ENCODE measurements around the gene PKHD1. TPM values are rescaled to one million over a fixed set of nuclear protein-coding genes. Genes with fewer than 3 reads are reported as not detected.
A peak's percentile ranks its signal among the peaks of the same experiment; 100 is the strongest.

PKHD1 gene
- total and polyA plus RNA-seq, 2 of the 13 experiments (the other 11 are each of a cell fraction or from before 2014, with no cell fraction given) = 0.01 to 0.13 TPM

GRCh38 chr6:51663525-51663924 is 423.9 kb downstream of the PKHD1 start:
- FAIRE-seq = no peak
- CTCF ChIA-PET (ENCODE audit: low intra/inter-chr PET ratio, low total read pairs) = no interaction called here

DNA sequence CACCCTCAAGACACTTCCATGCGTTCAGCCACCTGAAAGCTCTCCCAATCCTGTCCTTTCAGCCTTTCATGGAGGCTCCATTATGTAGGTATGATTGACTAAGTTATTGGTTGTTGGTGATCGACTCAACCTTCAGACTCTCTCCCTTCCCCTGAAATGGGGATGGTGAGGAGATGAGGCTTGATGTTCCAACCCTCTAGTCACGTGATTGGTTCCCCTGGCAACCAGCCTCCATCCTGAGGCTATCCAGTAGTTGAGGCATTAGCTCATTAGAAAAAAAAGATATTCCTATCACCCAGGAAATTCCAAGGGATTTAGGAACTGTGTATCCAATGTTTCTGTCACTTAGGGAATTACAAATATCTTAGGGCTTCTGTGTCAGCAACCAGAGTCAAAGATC is 426.6 kb downstream of the PKHD1 start:
- 0% methylated on average over 3 of the region's 3 CpGs for WGBS (ENCODE audit: low lambda C conversion rate)
- CTCF ChIA-PET (ENCODE audit: low intra/inter-chr PET ratio, low total read pairs) = no interaction called here

More at GRCh38 chr6:51663525-51663924, 423.9 kb downstream of the PKHD1 start:
- H3K4me3 ChIP-seq (replicated peaks in 1 of 3; ENCODE audit: insufficient read depth in 1 of 3, low read depth in 2 of 3, low read length in 3 of 3) = no peak overlapping the region
- in situ Hi-C loops (cut with HindIII; ENCODE audit: extremely low pct_ligation_motif_present, low pct_unique_long_range_greater_than_20kb) (no loop called here), intact Hi-C loops (cut with micrococcal nuclease; ENCODE audit: unreplicated experiment) (no loop called here)
- BruUV-seq (replicated peaks) = no TSS peak
- no peaks in the 10 kb centered on the region for H3K9me3 ChIP-seq (ENCODE audit: low read length)
- POLR2A ChIA-PET = no interaction called here
- no peak overlapping the region for H3K27ac ChIP-seq (ENCODE audit: extremely low read length, insufficient read depth, low read length)
- H3K4me2 ChIP-seq (ENCODE audit: low read depth, low read length) = no peak overlapping the region
- no peaks in the 10 kb centered on the region for H3K79me2 ChIP-seq (ENCODE audit: insufficient read depth, low read length)
- TF ChIP-seq MAFF (IDR thresholded peaks at IDR 0.05; ENCODE audit: low read depth, low read length) (peak; percentile 50; the same call in 1 of the 2 replicates), ZNF7 (CRISPR knock-in tag; IDR thresholded peaks at IDR 0.05) (no peak), TFDP1 (CRISPR knock-in tag; IDR thresholded peaks at IDR 0.05; ENCODE audit: borderline replicate concordance) (no peak), THAP11 (CRISPR knock-in tag; IDR thresholded peaks at IDR 0.05) (no peak), MAFK (conservative IDR thresholded peaks at IDR 0.05 in 1 of 2, IDR thresholded peaks at IDR 0.05 in 1 of 2; ENCODE audit: low read length in 2 of 2) (peak in 1 of 2 experiments; percentile 74; a peak in 3 of 4 replicates)
- H3K4me1 ChIP-seq (ENCODE audit: insufficient read depth, low read length) = no peaks in the 10 kb centered on the region
- no peaks in the 10 kb centered on the region for H4K20me1 ChIP-seq (ENCODE audit: insufficient read depth, low read length)
- ATAC-seq (no peak), DNase-seq (ENCODE audit: low spot score) (no peak)
- H3K9ac ChIP-seq (ENCODE audit: insufficient read depth, low read depth, low read length) = no peak overlapping the region
- H2AFZ ChIP-seq (ENCODE audit: low read length) = no peak overlapping the region
- H3K36me3 ChIP-seq (replicated peaks in 1 of 2; ENCODE audit: control insufficient read depth in 1 of 2, insufficient read depth in 2 of 2, low read length in 2 of 2) = no peaks in the 10 kb centered on the region
- H3K27me3 ChIP-seq (ENCODE audit: control insufficient read depth in 1 of 2, insufficient read depth in 2 of 2, low read length in 2 of 2) = no peaks in the 10 kb centered on the region

More for the DNA sequence above, 426.6 kb downstream of the PKHD1 start:
- POLR2A ChIA-PET = no interaction called here
- FAIRE-seq (no peak), ATAC-seq (no peak), DNase-seq (ENCODE audit: low spot score) (no peak)
- Histone ChIP-seq H3K4me3 (replicated peaks in 1 of 3; ENCODE audit: insufficient read depth in 1 of 3, low read depth in 2 of 3, low read length in 3 of 3) (no peak overlapping the region), H3K4me2 (ENCODE audit: low read depth, low read length) (no peak overlapping the region), H3K9ac (ENCODE audit: insufficient read depth, low read depth, low read length) (no peak overlapping the region), H3K27ac (ENCODE audit: extremely low read length, insufficient read depth, low read length) (no peak overlapping the region), H3K27me3 (ENCODE audit: control insufficient read depth in 1 of 2, insufficient read depth in 2 of 2, low read length in 2 of 2) (no peaks in the 10 kb centered on the region), H4K20me1 (ENCODE audit: insufficient read depth, low read length) (no peaks in the 10 kb centered on the region), H3K36me3 (replicated peaks in 1 of 2; ENCODE audit: control insufficient read depth in 1 of 2, insufficient read depth in 2 of 2, low read length in 2 of 2) (no peaks in the 10 kb centered on the region), H3K9me3 (ENCODE audit: low read length) (no peaks in the 10 kb centered on the region), H3K79me2 (ENCODE audit: insufficient read depth, low read length) (no peaks in the 10 kb centered on the region), H3K4me1 (ENCODE audit: insufficient read depth, low read length) (no peaks in the 10 kb centered on the region), H2AFZ (ENCODE audit: low read length) (no peak overlapping the region)
- no peak for TF ChIP-seq HMGXB4 (CRISPR knock-in tag; IDR thresholded peaks at IDR 0.05; ENCODE audit: borderline replicate concordance in 1 of 2, low read depth in 1 of 2)
- TF ChIP-seq, protein P1, sequence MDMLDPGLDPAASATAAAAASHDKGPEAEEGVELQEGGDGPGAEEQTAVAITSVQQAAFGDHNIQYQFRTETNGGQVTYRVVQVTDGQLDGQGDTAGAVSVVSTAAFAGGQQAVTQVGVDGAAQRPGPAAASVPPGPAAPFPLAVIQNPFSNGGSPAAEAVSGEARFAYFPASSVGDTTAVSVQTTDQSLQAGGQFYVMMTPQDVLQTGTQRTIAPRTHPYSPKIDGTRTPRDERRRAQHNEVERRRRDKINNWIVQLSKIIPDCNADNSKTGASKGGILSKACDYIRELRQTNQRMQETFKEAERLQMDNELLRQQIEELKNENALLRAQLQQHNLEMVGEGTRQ (IDR thresholded peaks at IDR 0.05; ENCODE audit: low read depth, low read length) = peak; percentile 29; the same call in 1 of the 2 replicates
- TF ChIP-seq, protein P1 (CRISPR knock-in tag; IDR thresholded peaks at IDR 0.05; ENCODE audit: borderline replicate concordance) = no peak
- peak; percentile 76 for TF ChIP-seq RAD51 (IDR thresholded peaks at IDR 0.05; ENCODE audit: borderline replicate concordance)
- no TSS peak for BruUV-seq (replicated peaks)
- in situ Hi-C loops (cut with HindIII; ENCODE audit: extremely low pct_ligation_motif_present, low pct_unique_long_range_greater_than_20kb) = no loop called here
- intact Hi-C loops (cut with micrococcal nuclease; ENCODE audit: unreplicated experiment) = no loop called here

All from HepG2 (cell line).